OCI-LY3 (cell line): ENCODE results near the gene DNAJB8.

ENCODE experiments used
- H2AFZ ChIP-seq: fragments of 200-600, 300-600 bp; shearing (Covaris generic); 2 replicates; pipeline ENCODE4 v1.6.0; 2014; ENCODE audit warnings: antibody characterized with exemption, low read depth, low read length
- H3K27ac ChIP-seq: fragments of 200-600, 300-600 bp; sonication (generic); 2 replicates; pipeline ENCODE4 v1.5.1; 2014; ENCODE audit warnings: mild to moderate bottlenecking, low read length, moderate library complexity, mixed read lengths
- H3K27me3 ChIP-seq: fragments of 200-600, 300-600 bp; sonication (generic); 2 replicates; pipeline ENCODE4 v1.6.1; 2014; ENCODE audit warnings: low read depth, low read length, mixed read lengths
- H3K36me3 ChIP-seq: fragments of 200-600, 300-600 bp; sonication (generic); replicated peaks from 2 replicates; pipeline ENCODE3; 2014; ENCODE audit warnings: low read depth, low read length, mixed read lengths
- H3K4me1 ChIP-seq: fragments of 300-600, 200-600 bp; sonication (generic); 2 replicates; pipeline ENCODE4 v1.6.1; 2014; ENCODE audit warnings: low read length, mixed read lengths
- H3K4me2 ChIP-seq: fragments of 200-600, 300-600 bp; sonication (generic); 2 replicates; pipeline ENCODE4 v1.6.1; 2014; ENCODE audit warnings: low read length, mixed read lengths
- H3K4me3 ChIP-seq: fragments of 300-600, 200-600 bp; sonication (generic); 2 replicates; pipeline ENCODE4 v1.5.1; 2014; ENCODE audit warnings: antibody characterized with exemption, mild to moderate bottlenecking, low read length, moderate library complexity
- H3K79me2 ChIP-seq: fragments of 300-600, 200-600 bp; shearing (Covaris generic); 2 replicates; pipeline ENCODE4 v1.6.1; 2014; ENCODE audit warnings: mild to moderate bottlenecking, low read length, mixed read lengths
- H3K9ac ChIP-seq: fragments of 300-600, 200-600 bp; shearing (Covaris generic); 2 replicates; pipeline ENCODE4 v1.6.0; 2014; ENCODE audit warnings: mild to moderate bottlenecking, low read length, moderate library complexity
- H3K9me3 ChIP-seq: fragments of 200-600, 300-600 bp; shearing (Covaris generic); 2 replicates; pipeline ENCODE4 v1.6.1; 2014; ENCODE audit warnings: low read length, mixed read lengths; ENCODE audit not compliant: insufficient read depth
- H4K20me1 ChIP-seq: fragments of 200-600, 300-600 bp; sonication (generic); 2 replicates; pipeline ENCODE4 v1.6.1; 2016; ENCODE audit warnings: low read length, mixed read lengths; ENCODE audit not compliant: insufficient read depth
- CTCF ChIP-seq: fragments of 200-600, 300-600 bp; sonication (generic); IDR thresholded peaks from 2 replicates; pipeline ENCODE4 v1.5.1; 2014; ENCODE audit warnings: antibody characterized with exemption, low read length, low read depth
- EZH2phosphoT487 ChIP-seq: fragments of 200-600 bp; shearing (Covaris generic); IDR thresholded peaks from 2 replicates; pipeline ENCODE4 v1.6.1; 2018; ENCODE audit warnings: antibody characterized with exemption, mixed run types, low read depth

The DNAJB8 gene

DNA sequence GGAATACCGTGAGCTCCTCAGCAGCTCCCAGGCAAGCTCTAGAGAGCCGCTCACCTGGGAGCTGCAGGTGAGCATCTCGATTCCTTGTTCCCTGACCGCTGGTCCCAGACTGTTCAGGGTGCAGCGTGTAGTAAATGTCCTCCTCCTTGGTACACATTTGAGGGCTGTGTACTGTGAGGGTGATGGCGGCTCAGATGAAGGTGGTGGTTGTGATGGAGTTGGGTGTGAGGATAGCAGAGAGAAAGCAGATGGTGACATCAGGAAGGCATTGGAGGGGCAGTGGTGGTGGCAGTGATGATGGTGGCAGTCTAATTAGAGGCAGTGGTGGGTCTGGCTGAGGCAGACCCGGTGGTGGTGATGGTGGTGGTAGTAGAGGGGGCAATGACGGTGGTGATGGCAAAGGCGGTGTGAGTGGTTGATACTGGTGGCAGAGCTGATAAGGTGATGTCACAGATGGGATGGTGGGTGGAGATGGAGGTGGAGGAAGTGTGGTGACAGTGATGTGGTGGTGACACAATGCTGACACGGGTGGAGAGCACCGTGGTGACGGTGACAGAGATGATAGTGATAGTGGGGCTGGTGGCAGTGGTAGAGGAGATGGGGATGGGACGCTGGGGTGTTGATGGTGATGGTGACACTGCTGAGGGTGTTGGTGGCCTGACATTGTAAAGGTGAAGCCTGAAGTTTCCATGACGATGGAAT lies at the start of gene DNAJB8:
DNAJB8 (minus strand) TSS at position 51 of the 702 bp plus-strand sequence. CDS start 3,645 bp downstream, outside the sequence.
- H2AFZ ChIP-seq = no peak within 1 kb of the TSS
- H3K79me2 ChIP-seq = no peaks in the 10 kb centered on the region
- no peaks in the 10 kb centered on the region for H3K9me3 ChIP-seq
- no peak for TF ChIP-seq CTCF
- TF ChIP-seq EZH2phosphoT487 = no peak
- H3K4me2 ChIP-seq = no peak within 1 kb of the TSS
- no peak within 1 kb of the TSS for H3K4me3 ChIP-seq
- H3K27me3 ChIP-seq = peaks cover 22% of the 10 kb centered on the region
- no peak within 1 kb of the TSS for H3K9ac ChIP-seq
- H3K27ac ChIP-seq = no peak within 1 kb of the TSS
- no peaks in the 10 kb centered on the region for H3K36me3 ChIP-seq
- no peaks in the 10 kb centered on the region for H4K20me1 ChIP-seq
- H3K4me1 ChIP-seq = no peaks in the 10 kb centered on the region

GRCh38 chr3:128515967-128516366 lies 49.3 kb upstream of the DNAJB8 start:
- 0 out of 2 replicates have a peak, but pooled peaks cover 14% of the 10 kb centered on the region for H3K9me3 ChIP-seq
- no peak overlapping the region for H3K4me3 ChIP-seq
- H3K4me1 ChIP-seq = peaks cover 5% of the 10 kb centered on the region; the same call in 1 of the 2 replicates
- H3K4me2 ChIP-seq = no peak overlapping the region
- H3K9ac ChIP-seq = no peak overlapping the region
- no peak for TF ChIP-seq CTCF
- no peak for TF ChIP-seq EZH2phosphoT487
- no peak overlapping the region for H2AFZ ChIP-seq
- H3K36me3 ChIP-seq = no peaks in the 10 kb centered on the region
- H3K27ac ChIP-seq = no peak overlapping the region
- H3K27me3 ChIP-seq = peaks cover 33% of the 10 kb centered on the region
- no peaks in the 10 kb centered on the region for H4K20me1 ChIP-seq
- no peaks in the 10 kb centered on the region for H3K79me2 ChIP-seq

DNA sequence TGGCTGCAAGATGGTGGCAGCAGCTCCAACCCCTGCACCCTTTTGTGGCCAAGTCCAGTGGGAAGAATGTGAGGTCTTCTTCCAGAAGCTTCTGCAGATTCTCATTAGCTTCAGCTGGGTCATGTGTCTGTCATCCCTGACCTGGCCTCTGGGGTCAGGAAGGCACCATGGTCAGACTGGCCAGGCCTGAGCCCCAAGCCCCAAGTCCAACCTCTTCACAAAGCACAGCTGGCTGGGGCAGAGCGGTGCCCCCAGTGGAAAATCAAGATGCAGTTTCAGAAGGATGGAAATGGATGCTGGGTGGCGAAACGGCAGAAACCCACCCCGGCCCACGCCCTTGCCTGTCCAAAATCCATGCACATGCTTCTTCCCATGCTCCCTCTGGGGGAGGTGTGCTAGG lies 42.2 kb upstream of the DNAJB8 start:
- H3K27me3 ChIP-seq = peaks cover 6% of the 10 kb centered on the region; the same call in 1 of the 2 replicates
- no peak overlapping the region for H2AFZ ChIP-seq
- TF ChIP-seq EZH2phosphoT487 (no peak), CTCF (no peak)
- H3K9me3 ChIP-seq = 0 out of 2 replicates have a peak, but pooled peaks cover 6% of the 10 kb centered on the region
- H3K79me2 ChIP-seq = no peaks in the 10 kb centered on the region
- no peak overlapping the region for H3K4me2 ChIP-seq
- H3K4me3 ChIP-seq = no peak overlapping the region
- no peaks in the 10 kb centered on the region for H3K36me3 ChIP-seq
- no peak overlapping the region for H3K27ac ChIP-seq
- H3K4me1 ChIP-seq = no peaks in the 10 kb centered on the region
- H4K20me1 ChIP-seq = no peaks in the 10 kb centered on the region
- no peak overlapping the region for H3K9ac ChIP-seq

DNA sequence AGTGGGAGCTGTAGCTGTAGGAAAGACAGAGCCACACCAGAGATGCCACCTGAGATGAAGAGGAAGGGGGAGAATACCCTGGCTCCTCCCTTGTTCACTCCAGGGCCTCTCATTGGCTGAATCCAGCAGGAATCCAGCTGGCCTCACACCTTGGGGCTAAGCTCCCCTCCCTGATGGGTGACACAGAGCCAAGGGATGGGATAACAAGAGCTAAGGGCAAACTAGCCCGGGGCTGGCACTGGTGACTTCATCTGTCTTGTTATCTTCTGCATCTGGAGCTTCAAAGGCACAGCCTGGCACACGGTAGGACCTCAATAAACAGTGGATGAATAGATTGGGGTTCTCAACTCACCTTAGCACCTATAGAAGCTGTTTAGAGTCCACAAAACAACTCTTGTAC lies 40.1 kb upstream of the DNAJB8 start:
- H3K9ac ChIP-seq = no peak overlapping the region
- no peak overlapping the region for H3K4me3 ChIP-seq
- H4K20me1 ChIP-seq = no peaks in the 10 kb centered on the region
- no peak overlapping the region for H3K4me2 ChIP-seq
- no peaks in the 10 kb centered on the region for H3K4me1 ChIP-seq
- no peaks in the 10 kb centered on the region for H3K79me2 ChIP-seq
- no peak overlapping the region for H2AFZ ChIP-seq
- H3K36me3 ChIP-seq = no peaks in the 10 kb centered on the region
- peaks cover 6% of the 10 kb centered on the region for H3K27me3 ChIP-seq
- H3K27ac ChIP-seq = no peak overlapping the region
- TF ChIP-seq CTCF (no peak), EZH2phosphoT487 (no peak)
- H3K9me3 ChIP-seq = no peaks in the 10 kb centered on the region
